Suprapubic skin (tissue), 4 donors: ENCODE results near the gene CKB. TPM values are rescaled to one million over a fixed set of nuclear protein-coding genes. Genes with fewer than 3 reads are reported as not detected.
A peak's percentile ranks its signal among the peaks of the same experiment; 100 is the strongest.

ENCODE experiments used
- DNase-seq, 2 donors: peaks; one replicate each; pipeline ENCODE4 v3.0.0-alpha.2; 2019; ENCODE audit warnings: low spot score in 2 of 2
- H3K27ac ChIP-seq: fragments of 200-600 bp; sonication (generic); one replicate; pipeline ENCODE4 v1.5.1; 2019
- H3K27me3 ChIP-seq: fragments of 200-600 bp; sonication (generic); one replicate; pipeline ENCODE4 v1.5.1; 2019
- H3K36me3 ChIP-seq: fragments of 200-600 bp; sonication (generic); one replicate; pipeline ENCODE4 v1.5.1; 2019
- H3K4me1 ChIP-seq: fragments of 200-600 bp; sonication (generic); one replicate; pipeline ENCODE4 v1.5.1; 2019
- H3K4me3 ChIP-seq: fragments of 200-600 bp; sonication (generic); one replicate; pipeline ENCODE4 v1.5.1; 2019; ENCODE audit warnings: mild to moderate bottlenecking
- H3K9me3 ChIP-seq: fragments of 200-600 bp; sonication (generic); one replicate; pipeline ENCODE4 v1.5.1; 2019
- EP300 ChIP-seq: sonication (generic); formaldehyde crosslinking; IDR thresholded peaks from one replicate; pipeline ENCODE4 v1.6.1; 2017; ENCODE audit warnings: antibody characterized with exemption
- POLR2A ChIP-seq, 2 donors: fragments of 450-650 bp; IDR thresholded peaks; one replicate each; pipeline ENCODE4 v1.6.1; 2017; ENCODE audit warnings: antibody characterized with exemption in 2 of 2, mild to moderate bottlenecking in 2 of 2, moderate library complexity in 2 of 2
- POLR2AphosphoS5 ChIP-seq, 3 donors: sonication (generic); formaldehyde crosslinking; IDR thresholded peaks; one replicate each; pipeline ENCODE4 v1.6.1; 2017; ENCODE audit warnings: antibody characterized with exemption in 3 of 3
- WGBS: methylation state at CpG from one replicate; pipeline ENCODE4 v1.1.5; 2018; 5-methylcytosine and 5-hydroxymethylcytosine counted together
- total RNA-seq, 4 donors: library from RNA; depleted of rRNA; stranded (reverse); fragments of >200 nt; gene quantifications; one replicate each; pipeline ENCODE4 v1.1.0, GENCODE V29; 2016
- TF ChIP-seq, protein P1 (sequence below), 2 donors: fragments of 200-600 bp in 1 of 2; fragments of 450-650 bp in 1 of 2; sonication (generic) in 1 of 2; IDR thresholded peaks; one replicate each; pipeline ENCODE4 v1.5.1; 2016 to 2019; ENCODE audit warnings: antibody characterized with exemption in 2 of 2, mild to moderate bottlenecking in 1 of 2, moderate library complexity in 1 of 2

CKB gene
- total RNA-seq, 4 donors from 2014 or later: 107 to 172 (median 128) TPM

DNA sequence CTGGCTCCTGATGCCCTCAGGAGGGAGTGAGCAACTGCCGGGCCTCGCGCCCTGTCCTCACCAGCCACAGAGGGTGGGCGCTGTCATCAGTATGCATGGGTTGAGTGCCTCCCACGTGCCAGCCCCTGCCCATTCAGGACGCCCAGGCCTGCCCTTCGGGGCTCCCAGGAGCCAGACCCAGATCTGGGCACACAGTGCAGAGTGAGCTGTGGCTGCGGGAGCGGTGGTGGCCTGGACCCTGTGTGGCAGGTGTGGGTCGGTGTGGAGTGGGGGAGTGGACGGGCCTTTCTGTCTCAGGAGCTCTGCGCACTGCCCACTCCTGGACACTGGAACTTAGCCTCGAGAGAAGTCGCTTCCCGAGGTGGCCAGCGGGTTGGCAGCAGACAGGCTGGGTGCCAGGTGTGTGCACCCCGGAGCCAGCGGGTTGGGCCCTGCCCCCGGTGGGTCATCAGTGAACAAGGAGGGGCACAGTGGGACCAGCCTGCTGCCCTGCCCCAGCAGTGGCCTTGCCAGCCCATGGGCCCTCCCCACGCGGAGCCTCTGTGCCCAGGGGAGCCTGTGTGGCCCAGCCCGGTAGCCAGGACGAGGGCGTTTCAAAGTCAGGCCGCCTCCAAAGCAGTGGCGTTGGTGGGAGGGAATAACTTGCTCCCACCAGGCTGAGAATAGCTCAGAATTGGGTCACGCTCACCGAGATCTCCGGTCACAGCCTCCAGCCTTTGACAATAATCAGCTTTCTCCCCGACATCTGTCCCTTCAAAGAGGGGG lies 15.8 kb upstream of the CKB start:
- peaks cover 55% of the 10 kb centered on the region for H3K4me1 ChIP-seq
- peaks cover 24% of the 10 kb centered on the region for H3K36me3 ChIP-seq
- H3K4me3 ChIP-seq: no peak overlapping the region
- TF ChIP-seq EP300: no peak
- no peak for TF ChIP-seq POLR2AphosphoS5 (IDR thresholded peaks at IDR 0.05)
- no peak for TF ChIP-seq POLR2A (IDR thresholded peaks at IDR 0.05)
- TF ChIP-seq, protein P1, sequence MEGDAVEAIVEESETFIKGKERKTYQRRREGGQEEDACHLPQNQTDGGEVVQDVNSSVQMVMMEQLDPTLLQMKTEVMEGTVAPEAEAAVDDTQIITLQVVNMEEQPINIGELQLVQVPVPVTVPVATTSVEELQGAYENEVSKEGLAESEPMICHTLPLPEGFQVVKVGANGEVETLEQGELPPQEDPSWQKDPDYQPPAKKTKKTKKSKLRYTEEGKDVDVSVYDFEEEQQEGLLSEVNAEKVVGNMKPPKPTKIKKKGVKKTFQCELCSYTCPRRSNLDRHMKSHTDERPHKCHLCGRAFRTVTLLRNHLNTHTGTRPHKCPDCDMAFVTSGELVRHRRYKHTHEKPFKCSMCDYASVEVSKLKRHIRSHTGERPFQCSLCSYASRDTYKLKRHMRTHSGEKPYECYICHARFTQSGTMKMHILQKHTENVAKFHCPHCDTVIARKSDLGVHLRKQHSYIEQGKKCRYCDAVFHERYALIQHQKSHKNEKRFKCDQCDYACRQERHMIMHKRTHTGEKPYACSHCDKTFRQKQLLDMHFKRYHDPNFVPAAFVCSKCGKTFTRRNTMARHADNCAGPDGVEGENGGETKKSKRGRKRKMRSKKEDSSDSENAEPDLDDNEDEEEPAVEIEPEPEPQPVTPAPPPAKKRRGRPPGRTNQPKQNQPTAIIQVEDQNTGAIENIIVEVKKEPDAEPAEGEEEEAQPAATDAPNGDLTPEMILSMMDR (IDR thresholded peaks at IDR 0.05): no peak
- 69% methylated on average over 5 of the region's 30 CpGs for WGBS
- no peaks in the 10 kb centered on the region for H3K27me3 ChIP-seq
- DNase-seq: no peak
- H3K9me3 ChIP-seq: no peaks in the 10 kb centered on the region
- H3K27ac ChIP-seq: peak overlapping the region; percentile 49

DNA sequence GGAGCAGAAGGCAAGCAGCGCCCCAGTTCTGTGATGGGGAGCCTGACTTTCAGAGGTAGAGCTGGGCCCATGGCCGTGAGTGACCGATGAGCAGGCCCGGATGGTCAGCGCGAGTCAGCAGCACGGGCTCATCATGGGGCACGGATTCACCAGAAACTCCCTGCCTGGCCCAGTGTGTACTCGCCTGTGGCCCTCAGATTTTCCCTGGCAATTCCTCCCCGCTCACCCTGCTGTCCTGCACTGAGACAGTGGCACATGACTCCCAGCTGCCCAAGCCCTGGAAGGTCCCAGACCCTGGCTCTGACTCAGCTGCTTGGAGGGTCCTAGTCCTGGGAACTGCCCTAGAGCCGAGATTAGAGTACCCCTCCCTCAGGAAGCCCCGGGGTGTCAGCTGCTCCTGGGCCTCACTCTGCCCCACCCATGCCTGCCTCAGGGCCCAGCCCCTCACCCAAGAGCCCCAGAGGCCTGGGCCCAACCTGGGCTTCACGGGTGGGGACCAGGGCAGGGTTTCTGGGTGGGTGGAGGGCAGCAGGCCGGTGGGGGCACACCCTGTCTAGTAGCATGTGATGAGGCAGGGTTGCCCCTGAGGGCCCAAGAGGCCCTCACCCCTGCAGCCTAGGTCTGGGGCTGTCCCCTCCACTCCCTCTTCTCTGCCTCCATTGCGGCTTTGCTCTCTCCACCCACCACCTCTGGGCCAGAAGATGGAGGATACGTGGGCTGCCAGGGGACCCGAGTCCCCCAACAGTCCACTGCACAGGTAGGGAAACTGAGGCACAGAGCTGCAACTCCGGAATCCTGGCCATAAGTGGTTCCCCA lies 14.8 kb upstream of the CKB start:
- WGBS: 63% methylated on average over 4 of the region's 18 CpGs
- Histone ChIP-seq H3K4me1 (peaks cover 44% of the 10 kb centered on the region), H3K27me3 (no peaks in the 10 kb centered on the region), H3K4me3 (no peak overlapping the region), H3K9me3 (no peaks in the 10 kb centered on the region), H3K27ac (peak overlapping the region; percentile 9), H3K36me3 (peaks cover 35% of the 10 kb centered on the region)
- TF ChIP-seq POLR2AphosphoS5 (IDR thresholded peaks at IDR 0.05): no peak
- TF ChIP-seq EP300: no peak
- TF ChIP-seq POLR2A (IDR thresholded peaks at IDR 0.05): no peak
- TF ChIP-seq, protein P1 (IDR thresholded peaks at IDR 0.05): no peak
- no peak for DNase-seq

DNA sequence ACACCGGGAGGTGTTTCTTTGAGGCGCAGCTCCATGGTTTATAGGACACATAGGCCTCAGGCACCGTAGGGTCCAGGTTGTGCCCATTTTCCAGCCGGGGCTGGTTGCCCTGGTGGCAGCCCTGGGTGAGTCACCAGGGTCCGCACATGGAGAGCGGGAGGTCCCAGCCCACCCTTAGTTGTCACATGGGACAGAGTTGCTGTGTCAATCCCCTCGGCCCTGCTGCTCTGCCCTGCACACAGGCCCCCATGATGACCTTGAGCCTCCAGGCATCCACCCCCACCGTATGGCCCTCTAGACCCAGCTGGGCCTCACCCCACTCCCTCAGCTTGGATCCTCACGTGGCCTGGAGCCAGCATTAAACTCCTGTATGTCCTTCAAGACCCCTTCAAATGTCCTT lies 14.1 kb upstream of the CKB start:
- 73% methylated on average over 3 of the region's 9 CpGs for WGBS
- H3K27me3 ChIP-seq: no peaks in the 10 kb centered on the region
- peaks cover 41% of the 10 kb centered on the region for H3K36me3 ChIP-seq
- no peak overlapping the region for H3K27ac ChIP-seq
- TF ChIP-seq EP300 (no peak), POLR2AphosphoS5 (IDR thresholded peaks at IDR 0.05) (no peak), POLR2A (IDR thresholded peaks at IDR 0.05) (no peak)
- TF ChIP-seq, protein P1 (IDR thresholded peaks at IDR 0.05): no peak
- no peak overlapping the region for H3K4me3 ChIP-seq
- no peaks in the 10 kb centered on the region for H3K9me3 ChIP-seq
- no peak for DNase-seq
- peaks cover 38% of the 10 kb centered on the region for H3K4me1 ChIP-seq

DNA sequence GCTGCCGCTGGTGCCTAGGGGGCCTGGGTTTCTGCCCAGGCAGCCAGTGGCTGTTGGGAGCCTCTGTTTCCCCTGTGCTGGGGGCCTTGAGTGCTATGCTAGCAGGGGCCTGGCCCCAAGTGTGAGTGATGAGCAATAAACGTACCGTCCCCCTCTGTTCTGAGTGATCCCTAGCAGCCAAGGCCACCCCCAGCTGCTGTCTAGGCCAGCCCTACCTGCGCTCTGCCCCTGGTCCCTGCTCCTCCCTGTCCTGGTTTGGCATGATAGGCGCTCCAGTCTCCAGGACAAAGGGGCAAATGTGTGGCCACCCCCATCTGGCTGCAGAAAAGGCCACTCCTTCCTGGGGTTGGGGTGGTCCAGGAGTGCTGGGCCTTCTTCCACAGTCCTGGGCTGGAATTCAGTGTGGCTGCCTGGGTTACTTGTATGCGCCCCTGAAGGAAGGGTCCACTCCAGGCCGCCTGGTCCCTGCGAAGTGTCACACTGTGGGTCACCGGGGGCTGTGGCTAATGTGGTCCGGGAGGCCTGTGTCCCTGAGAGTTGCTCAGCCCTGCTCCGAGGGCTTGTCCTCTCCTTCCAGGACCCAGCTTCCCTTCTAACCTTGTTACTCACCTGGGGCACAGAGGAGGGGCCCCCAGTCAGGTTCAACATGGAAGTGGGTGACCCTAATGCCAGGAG lies 13.4 kb upstream of the CKB start:
- TF ChIP-seq, protein P1 (IDR thresholded peaks at IDR 0.05): no peak
- no peak for TF ChIP-seq POLR2AphosphoS5 (IDR thresholded peaks at IDR 0.05)
- no peak for TF ChIP-seq POLR2A (IDR thresholded peaks at IDR 0.05)
- TF ChIP-seq EP300: no peak
- no peak overlapping the region for H3K27ac ChIP-seq

More for the DNA sequence above, 13.4 kb upstream of the CKB start:
- Histone ChIP-seq H3K27me3 (no peaks in the 10 kb centered on the region), H3K9me3 (no peaks in the 10 kb centered on the region), H3K4me1 (peaks cover 38% of the 10 kb centered on the region), H3K36me3 (peaks cover 41% of the 10 kb centered on the region), H3K4me3 (no peak overlapping the region)
- no peak for DNase-seq
- WGBS: 88% methylated on average over 7 of the region's 11 CpGs
